SU-DHL-6 (cell line): Measurements from ENCODE around the gene SLC6A17.

Source experiments
- CTCF ChIP-seq: fragments of 200-600 bp; sonication (generic); IDR thresholded peaks from one replicate; pipeline ENCODE4 v1.5.1; 2017; ENCODE audit warnings: antibody characterized with exemption, mild to moderate bottlenecking, low read length, moderate library complexity; ENCODE audit not compliant: insufficient read depth, poor library complexity, severe bottlenecking
- EZH2phosphoT487 ChIP-seq: fragments of 200-600 bp; sonication (generic), shearing (Covaris generic); conservative IDR thresholded peaks from 2 replicates; pipeline ENCODE4 v1.6.1; 2018; ENCODE audit warnings: mild to moderate bottlenecking, antibody characterized with exemption, low read length, moderate library complexity, mixed read lengths

- TF ChIP-seq CTCF (peak; percentile 70), EZH2phosphoT487 (no peak)
Observed at GRCh38 chr1:110207831-110208230, 57.5 kb downstream of the SLC6A17 start.
